Cardiac fibroblast (primary cell): ENCODE data around the gene FLOT1.

Experiments used
- DNase-seq, 2 donors: peaks; one replicate each; pipeline versions ENCODE4 v3.0.0 to v3.0.0-alpha.2; 2010; ENCODE audit warnings: low read depth in 2 of 2
- H3K4me3 ChIP-seq, 2 donors: replicated peaks in 1 of 2; 1 replicate in 1 of 2; 2 replicates in 1 of 2; pipeline ENCODE4 v1.5.1; 2011; ENCODE audit warnings: low read depth in 2 of 2, low read length in 2 of 2, mild to moderate bottlenecking in 2 of 2, moderate library complexity in 1 of 2
- CTCF ChIP-seq: IDR thresholded peaks from one replicate; pipeline ENCODE4 v1.5.1; 2011; ENCODE audit warnings: low read depth, mild to moderate bottlenecking, low read length, inconsistent platforms

The FLOT1 gene

GRCh38 chr6:30742316-30743098 is at the start of gene FLOT1:
Gene FLOT1, minus strand, starts transcription at chr6:30742687. Its CDS starts 498 bp downstream, at chr6:30742189.
- no peak for TF ChIP-seq CTCF
- peak; percentile 97 to 99 for DNase-seq
- peak within 1 kb of the TSS; percentile 89 to 99 for H3K4me3 ChIP-seq

GRCh38 chr6:30790724-30791383 is 48.4 kb upstream of the FLOT1 start:
- no peak overlapping the region for H3K4me3 ChIP-seq
- DNase-seq: no peak
- no peak for TF ChIP-seq CTCF

- H3K4me3 ChIP-seq: no peak overlapping the region
- TF ChIP-seq CTCF: no peak
- no peak for DNase-seq
Measured at GRCh38 chr6:30789606-30790005, 47.1 kb upstream of the FLOT1 start.

- no peak for DNase-seq
- no peak overlapping the region for H3K4me3 ChIP-seq
- TF ChIP-seq CTCF: no peak
Measured at GRCh38 chr6:30787954-30788353, 45.5 kb upstream of the FLOT1 start.

- DNase-seq: peak; percentile 46 to 75
- no peak for TF ChIP-seq CTCF
- H3K4me3 ChIP-seq: no peak overlapping the region
Measured at GRCh38 chr6:30782425-30783014, 40.0 kb upstream of the FLOT1 start.

GRCh38 chr6:30781743-30782424 is 39.4 kb upstream of the FLOT1 start:
- H3K4me3 ChIP-seq: peak overlapping the region in 1 of 2 donors; percentile 26
- DNase-seq: peak; percentile 100
- TF ChIP-seq CTCF: no peak
